Stimulated activated CD4-positive, alpha-beta T cell treated with anti-CD3 and anti-CD28 coated beads, TNF-alpha, amount 100 ng/mL, for 4 hours (primary cell): Measurements from ENCODE around the gene VAV3.

ENCODE experiments used
- DNase-seq, 3 experiments: peaks; one replicate each; pipeline ENCODE4 v3.0.0-alpha.2; 2020; ENCODE audit warnings: low read depth in 3 of 3

Gene VAV3

GRCh38 chr1:107936498-107937481, 28.2 kb downstream of the VAV3 start:
- DNase-seq: no peak

- DNase-seq: no peak
Measured at GRCh38 chr1:107935396-107936064, 29.4 kb downstream of the VAV3 start.

GRCh38 chr1:107934578-107934977, 30.4 kb downstream of the VAV3 start:
- DNase-seq: no peak

- DNase-seq: no peak
Measured at GRCh38 chr1:107933736-107934135, 31.2 kb downstream of the VAV3 start.

- no peak for DNase-seq
Measured at GRCh38 chr1:107930292-107930691, 34.7 kb downstream of the VAV3 start.

- DNase-seq: no peak
Measured at GRCh38 chr1:107927820-107928219, 37.2 kb downstream of the VAV3 start.

- DNase-seq: no peak
Measured at GRCh38 chr1:107926436-107927080, 38.4 kb downstream of the VAV3 start.

- no peak for DNase-seq
Measured at GRCh38 chr1:107925565-107925964, 39.4 kb downstream of the VAV3 start.

GRCh38 chr1:107920999-107921398, 44.0 kb downstream of the VAV3 start:
- DNase-seq: no peak

- no peak for DNase-seq
Measured at GRCh38 chr1:107920561-107920960, 44.4 kb downstream of the VAV3 start.

GRCh38 chr1:107919953-107920352, 45.0 kb downstream of the VAV3 start:
- DNase-seq: no peak

GRCh38 chr1:107914119-107914765, 50.7 kb downstream of the VAV3 start:
- DNase-seq: no peak

- DNase-seq: no peak
Measured at GRCh38 chr1:107912656-107913055, 52.3 kb downstream of the VAV3 start.

- DNase-seq: no peak
Measured at GRCh38 chr1:107900090-107900945, 64.7 kb downstream of the VAV3 start.

- DNase-seq: no peak
Measured at GRCh38 chr1:107899655-107900054, 65.3 kb downstream of the VAV3 start.

- no peak for DNase-seq
Measured at GRCh38 chr1:107897438-107898345, 67.3 kb downstream of the VAV3 start.

GRCh38 chr1:107896936-107897335, 68.0 kb downstream of the VAV3 start:
- no peak for DNase-seq

GRCh38 chr1:107896401-107896800, 68.6 kb downstream of the VAV3 start:
- DNase-seq: no peak

- DNase-seq: no peak
Measured at GRCh38 chr1:107895403-107896191, 69.4 kb downstream of the VAV3 start.
